DMS153 treated with DMSO at 0.1 percent for 48 hours (cell line): ENCODE results near the gene TMEM114.

ENCODE experiments used
- DNase-seq: peaks from one replicate; lab custom pipeline; 2025; ENCODE audit not compliant: unreplicated experiment; lab: John Stamatoyannopoulos, UW

Gene TMEM114

GRCh38 chr16:8551388-8552332 is 38.7 kb downstream of the TMEM114 start:
- DNase-seq: no peak

GRCh38 chr16:8550728-8551387 is 39.5 kb downstream of the TMEM114 start:
- DNase-seq: no peak

- no peak for DNase-seq
Observed at GRCh38 chr16:8549843-8550412, 40.4 kb downstream of the TMEM114 start.

GRCh38 chr16:8548166-8548565 is 42.1 kb downstream of the TMEM114 start:
- no peak for DNase-seq

- DNase-seq: no peak
Observed at GRCh38 chr16:8547762-8548161, 42.5 kb downstream of the TMEM114 start.

GRCh38 chr16:8544406-8544805 is 45.9 kb downstream of the TMEM114 start:
- DNase-seq: no peak

GRCh38 chr16:8543258-8543657 is 47.1 kb downstream of the TMEM114 start:
- DNase-seq: no peak

GRCh38 chr16:8542393-8542792 is 47.9 kb downstream of the TMEM114 start:
- no peak for DNase-seq

- no peak for DNase-seq
Observed at GRCh38 chr16:8541868-8542267, 48.4 kb downstream of the TMEM114 start.

GRCh38 chr16:8537691-8538342 is 52.5 kb downstream of the TMEM114 start:
- DNase-seq: no peak

GRCh38 chr16:8533509-8533908 is 56.8 kb downstream of the TMEM114 start:
- DNase-seq: no peak

GRCh38 chr16:8530752-8531384 is 59.4 kb downstream of the TMEM114 start:
- DNase-seq: no peak

- DNase-seq: no peak
Observed at GRCh38 chr16:8528471-8528870, 61.8 kb downstream of the TMEM114 start.

GRCh38 chr16:8523932-8524331 is 66.4 kb downstream of the TMEM114 start:
- no peak for DNase-seq

- DNase-seq: no peak
Observed at GRCh38 chr16:8522757-8523156, 67.6 kb downstream of the TMEM114 start.

- no peak for DNase-seq
Observed at GRCh38 chr16:8519643-8520042, 70.7 kb downstream of the TMEM114 start.
